Activated CD8-positive, alpha-beta memory T cell treated with anti-CD3 and anti-CD28 coated beads, Interleukin-2, amount 50 U/mL, for 1 hour (primary cell): ENCODE results near the gene TIMM17B.

Experiments used
- DNase-seq: peaks from one replicate; pipeline ENCODE4 v3.0.0-alpha.2; 2020; ENCODE audit errors: extremely low read depth

Gene TIMM17B

GRCh38 chrX:48897625-48898306 is at the start of gene TIMM17B, which contains the start of gene PQBP1:
Gene TIMM17B, minus strand, starts transcription at chrX:48897768. Its CDS starts 19 bp downstream, at chrX:48897749.
Gene PQBP1, plus strand, starts transcription at chrX:48897930. Its CDS starts 580 bp downstream, at chrX:48898510.
- peak; percentile 71 for DNase-seq

GRCh38 chrX:48945517-48946348 is 48.2 kb upstream of the TIMM17B start:
- no peak for DNase-seq

GRCh38 chrX:48942895-48943294 is 45.3 kb upstream of the TIMM17B start:
- no peak for DNase-seq

- no peak for DNase-seq
These were observed 42.9 kb upstream of the TIMM17B start for GRCh38 chrX:48940404-48940955.

GRCh38 chrX:48939524-48940228 is 42.1 kb upstream of the TIMM17B start:
- DNase-seq: no peak

- no peak for DNase-seq
These were observed 41.3 kb upstream of the TIMM17B start for GRCh38 chrX:48938721-48939425.

GRCh38 chrX:48937054-48937907 is 39.7 kb upstream of the TIMM17B start:
- DNase-seq: peak; percentile 76

- no peak for DNase-seq
These were observed 39.0 kb upstream of the TIMM17B start for GRCh38 chrX:48936429-48937053.

GRCh38 chrX:48935301-48935670 is 37.7 kb upstream of the TIMM17B start:
- DNase-seq: no peak

GRCh38 chrX:48934581-48935300 is 37.2 kb upstream of the TIMM17B start:
- no peak for DNase-seq

- no peak for DNase-seq
These were observed 36.2 kb upstream of the TIMM17B start for GRCh38 chrX:48933757-48934156.

- no peak for DNase-seq
These were observed 30.3 kb upstream of the TIMM17B start for GRCh38 chrX:48927736-48928382.

- no peak for DNase-seq
These were observed 29.6 kb upstream of the TIMM17B start for GRCh38 chrX:48927123-48927522.

GRCh38 chrX:48924270-48924669 is 26.7 kb upstream of the TIMM17B start:
- no peak for DNase-seq

GRCh38 chrX:48923771-48924170 is 26.2 kb upstream of the TIMM17B start:
- no peak for DNase-seq

- no peak for DNase-seq
These were observed 23.1 kb upstream of the TIMM17B start for GRCh38 chrX:48920718-48921104.

- DNase-seq: no peak
These were observed 22.6 kb upstream of the TIMM17B start for GRCh38 chrX:48919947-48920717.

GRCh38 chrX:48919360-48919841 is 21.8 kb upstream of the TIMM17B start:
- DNase-seq: no peak
